Fibroblast of lung (primary cell): ENCODE measurements around the gene PLVAP. TPM values are rescaled to one million over a fixed set of nuclear protein-coding genes. Genes with fewer than 3 reads are reported as not detected.

Experiments
- DNase-seq, 2 donors: peaks; one replicate each; pipeline versions ENCODE4 v3.0.0 to v3.0.0-alpha.2; 2010; ENCODE audit warnings: low read depth in 2 of 2
- H2AFZ ChIP-seq: 2 replicates; pipeline ENCODE4 v1.5.1; 2012; ENCODE audit warnings: low read length, control low read depth, inconsistent platforms
- H3K27ac ChIP-seq: 2 replicates; pipeline ENCODE4 v1.5.1; 2011; ENCODE audit warnings: low read length, control low read depth; ENCODE audit not compliant: insufficient read depth
- H3K27me3 ChIP-seq: 2 replicates; pipeline ENCODE4 v1.5.1; 2011; ENCODE audit warnings: mild to moderate bottlenecking, low read length; ENCODE audit not compliant: control insufficient read depth, insufficient read depth
- H3K36me3 ChIP-seq: 2 replicates; pipeline ENCODE4 v1.5.1; 2011; ENCODE audit warnings: low read length; ENCODE audit not compliant: control insufficient read depth, insufficient read depth
- H3K4me1 ChIP-seq: 2 replicates; pipeline ENCODE4 v1.5.1; 2011; ENCODE audit warnings: low read length; ENCODE audit not compliant: control insufficient read depth, insufficient read depth; ENCODE audit errors: extremely low read depth
- H3K4me2 ChIP-seq: 2 replicates; pipeline ENCODE4 v1.5.1; 2011; ENCODE audit warnings: low read length, control low read depth; ENCODE audit not compliant: insufficient read depth; ENCODE audit errors: extremely low read depth
- H3K4me3 ChIP-seq, 4 experiments: fragments of 200-600 bp in 1 of 4; sonication (generic) in 1 of 4; replicated peaks in 1 of 4; 2 replicates each; pipeline ENCODE4 v1.5.1; 2011 to 2016; ENCODE audit warnings: low read length in 4 of 4, low read depth in 3 of 4, mild to moderate bottlenecking in 3 of 4, control low read depth in 2 of 4, inconsistent platforms in 1 of 4, mixed read lengths in 1 of 4; ENCODE audit not compliant: insufficient read depth in 1 of 4; ENCODE audit errors: control extremely low read depth in 1 of 4
- H3K79me2 ChIP-seq: 2 replicates; pipeline ENCODE4 v1.5.1; 2012; ENCODE audit warnings: mild to moderate bottlenecking, low read length, inconsistent platforms; ENCODE audit not compliant: control insufficient read depth, insufficient read depth
- H3K9ac ChIP-seq: 2 replicates; pipeline ENCODE4 v1.5.1; 2011; ENCODE audit warnings: mild to moderate bottlenecking, low read length, control low read depth; ENCODE audit not compliant: insufficient read depth
- H3K9me3 ChIP-seq: 2 replicates; pipeline ENCODE4 v1.5.1; 2012; ENCODE audit warnings: low read depth, low read length; ENCODE audit not compliant: control insufficient read depth, insufficient read depth
- H4K20me1 ChIP-seq: 2 replicates; pipeline ENCODE4 v1.5.1; 2011; ENCODE audit warnings: low read length; ENCODE audit not compliant: control insufficient read depth, insufficient read depth; ENCODE audit errors: extremely low read depth
- EZH2 ChIP-seq: IDR thresholded peaks from 2 replicates; pipeline ENCODE4 v1.5.1; 2012; ENCODE audit warnings: low read length, control low read depth, mild to moderate bottlenecking; ENCODE audit errors: missing control alignments
- polyA plus RNA-seq, 2 donors: library from polyadenylated mRNA; depleted of rRNA in 1 of 2; stranded (reverse) in 1 of 2; unstranded in 1 of 2; fragments of >200 nt; gene quantifications; 2 replicates each; pipeline ENCODE4 v1.2.1, GENCODE V29; 2011 to 2012; ENCODE audit warnings: missing spikeins in 1 of 2
- total RNA-seq: library from RNA; depleted of rRNA; stranded (reverse); fragments of >200 nt; gene quantifications from 2 replicates; pipeline ENCODE4 v1.2.1, GENCODE V29; 2014
- TF ChIP-seq, protein P1 (sequence below), 2 donors: IDR thresholded peaks in 1 of 2; conservative IDR thresholded peaks in 1 of 2; 1 replicate in 1 of 2; 2 replicates in 1 of 2; pipeline ENCODE4 v1.5.1; 2011 to 2012; ENCODE audit warnings: low read length in 2 of 2, control low read depth in 1 of 2, inconsistent platforms in 1 of 2, low read depth in 1 of 2, mild to moderate bottlenecking in 1 of 2

PLVAP gene
- total and polyA plus RNA-seq, 2 donors (not counting 1 experiment from before 2014, with no cell fraction given), result not detected

DNA sequence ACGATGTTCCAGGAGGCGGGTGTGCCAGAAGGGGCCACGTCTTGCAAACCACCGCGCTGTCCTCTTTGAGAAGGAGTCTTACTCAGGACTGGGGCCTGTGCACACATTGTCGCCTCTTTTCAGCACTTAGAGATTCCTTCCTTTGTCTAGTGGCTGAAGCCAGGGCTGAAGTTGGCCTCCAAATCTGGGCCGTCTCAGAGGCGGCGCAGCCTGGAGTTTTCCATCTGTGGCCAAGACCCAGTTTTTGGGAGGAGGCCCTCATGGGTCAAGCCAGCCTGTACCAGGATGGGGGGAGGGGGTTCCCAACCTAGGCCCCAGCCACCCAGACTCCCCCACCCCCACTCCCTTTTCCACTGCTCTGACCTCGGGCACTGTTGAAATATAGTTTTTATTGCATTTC, 54.3 kb downstream of the PLVAP start:
- H3K4me3 ChIP-seq, result no peak overlapping the region
- H4K20me1 ChIP-seq, result no peaks in the 10 kb centered on the region
- DNase-seq, result no peak
- H3K36me3 ChIP-seq, result peaks cover 26% of the 10 kb centered on the region
- no peak overlapping the region for H2AFZ ChIP-seq
- no peaks in the 10 kb centered on the region for H3K9me3 ChIP-seq
- no peaks in the 10 kb centered on the region for H3K4me1 ChIP-seq
- H3K79me2 ChIP-seq, result no peaks in the 10 kb centered on the region
- TF ChIP-seq, protein P1, sequence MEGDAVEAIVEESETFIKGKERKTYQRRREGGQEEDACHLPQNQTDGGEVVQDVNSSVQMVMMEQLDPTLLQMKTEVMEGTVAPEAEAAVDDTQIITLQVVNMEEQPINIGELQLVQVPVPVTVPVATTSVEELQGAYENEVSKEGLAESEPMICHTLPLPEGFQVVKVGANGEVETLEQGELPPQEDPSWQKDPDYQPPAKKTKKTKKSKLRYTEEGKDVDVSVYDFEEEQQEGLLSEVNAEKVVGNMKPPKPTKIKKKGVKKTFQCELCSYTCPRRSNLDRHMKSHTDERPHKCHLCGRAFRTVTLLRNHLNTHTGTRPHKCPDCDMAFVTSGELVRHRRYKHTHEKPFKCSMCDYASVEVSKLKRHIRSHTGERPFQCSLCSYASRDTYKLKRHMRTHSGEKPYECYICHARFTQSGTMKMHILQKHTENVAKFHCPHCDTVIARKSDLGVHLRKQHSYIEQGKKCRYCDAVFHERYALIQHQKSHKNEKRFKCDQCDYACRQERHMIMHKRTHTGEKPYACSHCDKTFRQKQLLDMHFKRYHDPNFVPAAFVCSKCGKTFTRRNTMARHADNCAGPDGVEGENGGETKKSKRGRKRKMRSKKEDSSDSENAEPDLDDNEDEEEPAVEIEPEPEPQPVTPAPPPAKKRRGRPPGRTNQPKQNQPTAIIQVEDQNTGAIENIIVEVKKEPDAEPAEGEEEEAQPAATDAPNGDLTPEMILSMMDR (conservative IDR thresholded peaks at IDR 0.05 in 1 of 2, IDR thresholded peaks at IDR 0.05 in 1 of 2; ENCODE audit: low read depth in 1 of 2, low read length in 2 of 2), result no peak
- TF ChIP-seq EZH2, result no peak
- no peak overlapping the region for H3K9ac ChIP-seq
- no peak overlapping the region for H3K27ac ChIP-seq
- no peak overlapping the region for H3K4me2 ChIP-seq
- H3K27me3 ChIP-seq, result no peaks in the 10 kb centered on the region

DNA sequence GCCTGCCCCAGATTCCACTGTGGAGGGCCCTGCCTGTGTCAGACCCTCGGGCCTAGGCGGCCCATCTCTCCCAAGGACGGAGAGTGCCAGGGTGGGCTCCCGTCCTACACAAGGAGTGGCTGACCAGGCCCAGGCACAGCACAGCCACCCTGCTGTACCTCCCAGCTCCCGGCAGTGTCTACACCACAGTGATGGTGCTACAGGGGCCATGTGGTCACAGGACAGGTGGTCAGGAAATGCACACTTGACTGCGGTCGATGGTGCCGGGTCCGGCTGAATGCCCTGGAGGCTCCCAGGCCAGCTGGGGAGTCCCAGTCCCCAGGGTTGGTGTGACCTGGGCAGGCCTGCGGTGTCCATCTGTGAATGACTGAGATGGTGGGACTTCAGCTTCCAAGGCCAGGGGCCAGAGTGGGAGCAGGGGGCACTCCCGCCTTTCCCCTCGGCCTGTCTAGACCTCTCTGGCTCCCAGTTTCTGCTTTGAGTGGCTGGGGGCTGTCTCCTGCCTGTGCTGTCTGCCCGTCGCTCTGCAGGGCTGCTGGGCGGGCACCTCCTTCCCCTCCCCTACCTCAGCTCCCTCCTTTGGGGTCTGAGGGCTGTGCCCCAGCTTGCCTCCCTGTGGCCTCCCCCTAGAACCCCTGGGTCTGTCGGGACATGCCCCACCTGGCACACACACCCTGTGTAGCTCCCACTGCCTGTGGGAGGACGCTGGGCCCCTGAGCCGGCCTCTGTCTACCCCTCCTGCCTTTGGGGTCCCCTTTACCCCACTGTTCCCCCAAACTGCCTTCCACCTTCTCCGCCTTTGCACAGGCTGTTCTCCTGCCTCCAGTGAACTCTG, 55.3 kb downstream of the PLVAP start:
- no peak for TF ChIP-seq EZH2
- TF ChIP-seq, protein P1 (conservative IDR thresholded peaks at IDR 0.05 in 1 of 2, IDR thresholded peaks at IDR 0.05 in 1 of 2; ENCODE audit: low read depth in 1 of 2, low read length in 2 of 2), result no peak
- peaks cover 22% of the 10 kb centered on the region for H3K36me3 ChIP-seq
- H3K9me3 ChIP-seq, result no peaks in the 10 kb centered on the region
- no peak overlapping the region for H3K27ac ChIP-seq
- no peaks in the 10 kb centered on the region for H3K79me2 ChIP-seq
- no peak overlapping the region for H3K4me3 ChIP-seq
- no peaks in the 10 kb centered on the region for H4K20me1 ChIP-seq
- no peak overlapping the region for H2AFZ ChIP-seq
- H3K4me1 ChIP-seq, result no peaks in the 10 kb centered on the region
- H3K4me2 ChIP-seq, result no peak overlapping the region
- H3K9ac ChIP-seq, result no peak overlapping the region
- no peaks in the 10 kb centered on the region for H3K27me3 ChIP-seq
- DNase-seq, result no peak

DNA sequence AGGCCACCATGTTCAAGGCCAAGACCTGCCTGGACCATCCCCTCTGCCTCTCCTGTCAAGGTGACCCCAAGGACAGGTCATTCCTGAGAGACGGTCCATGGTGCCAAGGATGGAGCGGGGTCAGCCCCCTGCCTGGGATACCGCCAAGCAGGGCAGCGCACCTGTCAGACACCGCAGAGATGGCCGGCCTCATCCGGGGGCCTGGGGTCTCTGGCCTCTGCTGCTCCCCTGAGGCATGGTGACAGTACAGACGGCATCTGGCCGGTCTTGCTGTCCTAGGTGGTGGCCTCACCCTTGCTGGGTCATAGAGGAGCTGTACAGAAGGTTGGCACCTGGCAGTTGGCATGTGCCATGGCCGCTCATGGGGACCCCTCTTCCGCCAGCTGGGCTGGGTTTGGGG, 56.7 kb downstream of the PLVAP start:
- Histone ChIP-seq H3K4me1 (no peaks in the 10 kb centered on the region), H3K9me3 (no peaks in the 10 kb centered on the region), H3K27ac (no peak overlapping the region), H2AFZ (no peak overlapping the region), H3K36me3 (peaks cover 26% of the 10 kb centered on the region), H3K27me3 (no peaks in the 10 kb centered on the region), H3K9ac (no peak overlapping the region), H4K20me1 (no peaks in the 10 kb centered on the region), H3K4me2 (no peak overlapping the region), H3K4me3 (no peak overlapping the region), H3K79me2 (no peaks in the 10 kb centered on the region)
- no peak for DNase-seq
- no peak for TF ChIP-seq EZH2
- TF ChIP-seq, protein P1 (conservative IDR thresholded peaks at IDR 0.05 in 1 of 2, IDR thresholded peaks at IDR 0.05 in 1 of 2; ENCODE audit: low read depth in 1 of 2, low read length in 2 of 2), result no peak
